HepG2 (cell line): ENCODE results near the gene CHPF. TPM values are rescaled to one million over a fixed set of nuclear protein-coding genes. Genes with fewer than 3 reads are reported as not detected.

ENCODE experiments used
- BORCS8-MEF2B ChIP-seq: sonication (generic); formaldehyde crosslinking; IDR thresholded peaks from 2 replicates; pipeline ENCODE4 v1.8.0; 2022; ENCODE audit warnings: mild to moderate bottlenecking, missing genetic modification reagents
- FOXM1 ChIP-seq: sonication (generic); formaldehyde crosslinking; IDR thresholded peaks from 2 replicates; pipeline ENCODE4 v1.5.0; 2020; ENCODE audit warnings: missing genetic modification reagents
- HDAC2 ChIP-seq: sonication (generic); formaldehyde crosslinking; IDR thresholded peaks from 2 replicates; pipeline ENCODE4 v1.4.0; 2020; ENCODE audit warnings: missing genetic modification reagents
- KDM2A ChIP-seq: sonication (generic); formaldehyde crosslinking; IDR thresholded peaks from 2 replicates; pipeline ENCODE4 v1.4.0; 2020; ENCODE audit warnings: low read depth, missing genetic modification reagents, borderline replicate concordance
- KMT2B ChIP-seq: IDR thresholded peaks from 2 replicates; pipeline ENCODE4 v1.6.1; 2016; ENCODE audit warnings: missing genetic modification reagents, missing compliant biosample characterization
- PRMT3 ChIP-seq: sonication (generic); formaldehyde crosslinking; IDR thresholded peaks from 2 replicates; pipeline ENCODE4 v1.8.1; 2022; ENCODE audit warnings: low read depth, mild to moderate bottlenecking, moderate library complexity, missing genetic modification reagents, borderline replicate concordance
- RFX3 ChIP-seq: IDR thresholded peaks from 2 replicates; pipeline ENCODE4 v1.6.1; 2016; ENCODE audit warnings: missing biosample characterization, missing genetic modification reagents
- SRF ChIP-seq: IDR thresholded peaks from 2 replicates; pipeline ENCODE4 v1.6.1; 2011; ENCODE audit warnings: mild to moderate bottlenecking, low read depth, low read length, moderate library complexity
- ZNF136 ChIP-seq: sonication (generic); formaldehyde crosslinking; IDR thresholded peaks from 2 replicates; pipeline ENCODE4 v1.8.1; 2022; ENCODE audit warnings: low read depth, mild to moderate bottlenecking, moderate library complexity, missing genetic modification reagents
- ZNF510 ChIP-seq: sonication (generic); formaldehyde crosslinking; IDR thresholded peaks from 2 replicates; pipeline ENCODE4 v1.4.0; 2020; ENCODE audit warnings: low read depth, mild to moderate bottlenecking, missing genetic modification reagents
- ZNF720 ChIP-seq: sonication (generic); formaldehyde crosslinking; IDR thresholded peaks from 2 replicates; pipeline ENCODE4 v1.4.0; 2020; ENCODE audit warnings: missing genetic modification reagents
- ZNF773 ChIP-seq: sonication (generic); formaldehyde crosslinking; IDR thresholded peaks from 2 replicates; pipeline ENCODE4 v1.4.0; 2020; ENCODE audit warnings: missing genetic modification reagents, borderline replicate concordance
- polyA plus RNA-seq, 8 experiments: library from polyadenylated mRNA; depleted of rRNA in 3 of 8; stranded (reverse) in 7 of 8; unstranded in 1 of 8; fragments of >200 nt; fragmentation: Illumina TruSeq in 4 of 8; extraction: Trizol in 4 of 8; gene quantifications; 2 replicates each; pipeline versions ENCODE4 v1.2.1 to v1.2.3, GENCODE V29; 2011 to 2016; ENCODE audit warnings: low read depth in 4 of 8, missing spikeins in 1 of 8, mixed read lengths in 1 of 8; ENCODE audit not compliant: insufficient read depth in 1 of 8
- total RNA-seq, 5 experiments: library from RNA; depleted of rRNA; stranded (reverse); fragments of >200 nt; fragmentation: Illumina TruSeq; extraction: Trizol; gene quantifications; 2 replicates each; pipeline ENCODE4 v1.2.3, GENCODE V29; 2016; ENCODE audit warnings: low read depth in 1 of 5
- TF ChIP-seq, protein P1 (sequence below): sonication (generic); formaldehyde crosslinking; IDR thresholded peaks from 2 replicates; pipeline ENCODE4 v1.8.1; 2023; ENCODE audit warnings: mild to moderate bottlenecking, moderate library complexity, missing genetic modification reagents
- TF ChIP-seq, protein P2 (sequence below): sonication (generic); IDR thresholded peaks from 2 replicates; pipeline ENCODE4 v1.6.1; 2016; ENCODE audit warnings: low read depth, borderline replicate concordance
- TF ChIP-seq, protein P3 (sequence below): sonication (generic); formaldehyde crosslinking; IDR thresholded peaks from 2 replicates; pipeline ENCODE4 v1.4.0; 2020; ENCODE audit warnings: mild to moderate bottlenecking, missing genetic modification reagents
- TF ChIP-seq, protein P4 (sequence below): sonication (generic); formaldehyde crosslinking; IDR thresholded peaks from 2 replicates; pipeline ENCODE4 v1.9.0; 2022; ENCODE audit warnings: low read depth, missing genetic modification reagents

CHPF gene
- total and polyA plus RNA-seq, 2 of the 13 experiments (the other 11 are each of a cell fraction or from before 2014, with no cell fraction given): 79.6 to 111 TPM

DNA sequence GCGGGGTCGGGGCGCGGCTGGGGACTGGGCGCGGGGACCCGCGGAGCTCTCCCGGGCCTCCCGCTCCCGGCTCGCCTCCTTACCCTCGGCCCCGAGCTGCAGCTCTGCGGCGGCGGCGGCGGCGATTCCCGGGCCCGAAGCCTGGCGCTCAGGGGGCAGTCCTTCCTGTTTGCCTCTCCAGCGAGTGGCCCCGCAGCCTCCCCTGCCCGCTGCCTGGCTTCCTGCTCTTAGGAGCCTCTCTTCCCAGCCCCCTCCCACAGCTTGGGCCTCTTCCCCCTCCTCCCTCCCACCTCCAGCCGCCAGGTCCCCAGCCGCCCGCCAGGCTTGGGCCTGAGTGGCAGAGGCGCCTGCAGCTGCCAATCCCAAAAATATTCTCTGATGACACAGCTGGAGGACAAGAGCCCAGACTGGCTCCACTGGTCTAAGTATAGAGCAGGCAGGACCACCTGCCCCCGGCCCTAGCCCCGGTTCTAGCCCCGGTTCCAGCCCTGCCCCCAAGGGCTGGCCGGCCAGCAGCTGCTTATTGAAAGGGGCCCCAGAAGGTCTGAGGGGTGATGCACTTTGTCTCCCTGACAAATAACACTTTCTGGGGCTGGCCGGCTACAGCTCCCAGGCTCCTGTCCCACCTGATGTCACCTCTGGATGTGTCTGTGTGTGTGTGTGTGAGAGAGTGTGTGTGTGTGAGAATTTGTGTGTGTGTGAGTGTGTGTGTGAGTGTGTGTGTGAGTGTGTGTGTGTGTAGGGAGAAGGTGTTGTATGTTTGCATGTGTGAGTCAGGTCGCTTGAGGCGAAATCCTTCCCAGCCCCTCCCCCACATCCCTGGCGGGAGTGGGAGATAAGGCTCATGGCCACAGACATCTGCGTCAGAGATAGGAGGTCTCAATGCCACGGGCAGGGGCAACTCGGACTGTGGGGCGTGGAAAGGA is 28.0 kb upstream of the CHPF start, which contains the start of gene OBSL1 (continued):
- TF ChIP-seq, protein P1, sequence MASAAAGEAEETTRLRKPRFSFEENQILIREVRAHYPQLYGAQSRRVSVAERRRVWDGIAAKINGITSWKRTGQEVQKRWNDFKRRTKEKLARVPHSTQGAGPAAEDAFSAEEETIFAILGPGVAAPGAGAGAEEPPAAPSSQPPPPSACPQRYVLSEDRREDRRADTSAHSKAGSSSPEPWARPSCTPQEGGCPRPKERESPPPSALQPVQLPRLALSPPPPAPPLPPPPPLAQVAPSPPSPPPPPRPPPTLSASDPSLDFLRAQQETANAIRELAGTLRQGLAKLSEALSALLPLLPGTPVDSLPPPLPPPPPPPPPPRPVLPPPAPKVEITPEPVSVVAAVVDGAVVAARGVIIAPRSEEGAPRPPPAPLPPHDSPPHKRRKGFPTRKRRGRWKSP (CRISPR knock-in tag): no peak
- TF ChIP-seq, protein P2, sequence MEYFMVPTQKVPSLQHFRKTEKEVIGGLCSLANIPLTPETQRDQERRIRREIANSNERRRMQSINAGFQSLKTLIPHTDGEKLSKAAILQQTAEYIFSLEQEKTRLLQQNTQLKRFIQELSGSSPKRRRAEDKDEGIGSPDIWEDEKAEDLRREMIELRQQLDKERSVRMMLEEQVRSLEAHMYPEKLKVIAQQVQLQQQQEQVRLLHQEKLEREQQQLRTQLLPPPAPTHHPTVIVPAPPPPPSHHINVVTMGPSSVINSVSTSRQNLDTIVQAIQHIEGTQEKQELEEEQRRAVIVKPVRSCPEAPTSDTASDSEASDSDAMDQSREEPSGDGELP: peak; percentile 78; the same call in 1 of the 2 replicates
- TF ChIP-seq RFX3 (no peak), BORCS8-MEF2B (CRISPR knock-in tag) (peak; percentile 69; the same call in 1 of the 2 replicates), ZNF720 (CRISPR knock-in tag) (no peak; the same call in 1 of the 2 replicates), SRF (no peak), PRMT3 (CRISPR knock-in tag) (peak; percentile 58; the same call in 1 of the 2 replicates), KDM2A (CRISPR knock-in tag) (peak; percentile 72), HDAC2 (CRISPR knock-in tag) (peak; percentile 77), FOXM1 (CRISPR knock-in tag) (no peak), ZNF510 (peak; percentile 87; the same call in 1 of the 2 replicates), ZNF136 (peak; percentile 96), KMT2B (CRISPR knock-in tag) (no peak; the same call in 1 of the 2 replicates), ZNF773 (CRISPR knock-in tag) (no peak)
- TF ChIP-seq, protein P3, sequence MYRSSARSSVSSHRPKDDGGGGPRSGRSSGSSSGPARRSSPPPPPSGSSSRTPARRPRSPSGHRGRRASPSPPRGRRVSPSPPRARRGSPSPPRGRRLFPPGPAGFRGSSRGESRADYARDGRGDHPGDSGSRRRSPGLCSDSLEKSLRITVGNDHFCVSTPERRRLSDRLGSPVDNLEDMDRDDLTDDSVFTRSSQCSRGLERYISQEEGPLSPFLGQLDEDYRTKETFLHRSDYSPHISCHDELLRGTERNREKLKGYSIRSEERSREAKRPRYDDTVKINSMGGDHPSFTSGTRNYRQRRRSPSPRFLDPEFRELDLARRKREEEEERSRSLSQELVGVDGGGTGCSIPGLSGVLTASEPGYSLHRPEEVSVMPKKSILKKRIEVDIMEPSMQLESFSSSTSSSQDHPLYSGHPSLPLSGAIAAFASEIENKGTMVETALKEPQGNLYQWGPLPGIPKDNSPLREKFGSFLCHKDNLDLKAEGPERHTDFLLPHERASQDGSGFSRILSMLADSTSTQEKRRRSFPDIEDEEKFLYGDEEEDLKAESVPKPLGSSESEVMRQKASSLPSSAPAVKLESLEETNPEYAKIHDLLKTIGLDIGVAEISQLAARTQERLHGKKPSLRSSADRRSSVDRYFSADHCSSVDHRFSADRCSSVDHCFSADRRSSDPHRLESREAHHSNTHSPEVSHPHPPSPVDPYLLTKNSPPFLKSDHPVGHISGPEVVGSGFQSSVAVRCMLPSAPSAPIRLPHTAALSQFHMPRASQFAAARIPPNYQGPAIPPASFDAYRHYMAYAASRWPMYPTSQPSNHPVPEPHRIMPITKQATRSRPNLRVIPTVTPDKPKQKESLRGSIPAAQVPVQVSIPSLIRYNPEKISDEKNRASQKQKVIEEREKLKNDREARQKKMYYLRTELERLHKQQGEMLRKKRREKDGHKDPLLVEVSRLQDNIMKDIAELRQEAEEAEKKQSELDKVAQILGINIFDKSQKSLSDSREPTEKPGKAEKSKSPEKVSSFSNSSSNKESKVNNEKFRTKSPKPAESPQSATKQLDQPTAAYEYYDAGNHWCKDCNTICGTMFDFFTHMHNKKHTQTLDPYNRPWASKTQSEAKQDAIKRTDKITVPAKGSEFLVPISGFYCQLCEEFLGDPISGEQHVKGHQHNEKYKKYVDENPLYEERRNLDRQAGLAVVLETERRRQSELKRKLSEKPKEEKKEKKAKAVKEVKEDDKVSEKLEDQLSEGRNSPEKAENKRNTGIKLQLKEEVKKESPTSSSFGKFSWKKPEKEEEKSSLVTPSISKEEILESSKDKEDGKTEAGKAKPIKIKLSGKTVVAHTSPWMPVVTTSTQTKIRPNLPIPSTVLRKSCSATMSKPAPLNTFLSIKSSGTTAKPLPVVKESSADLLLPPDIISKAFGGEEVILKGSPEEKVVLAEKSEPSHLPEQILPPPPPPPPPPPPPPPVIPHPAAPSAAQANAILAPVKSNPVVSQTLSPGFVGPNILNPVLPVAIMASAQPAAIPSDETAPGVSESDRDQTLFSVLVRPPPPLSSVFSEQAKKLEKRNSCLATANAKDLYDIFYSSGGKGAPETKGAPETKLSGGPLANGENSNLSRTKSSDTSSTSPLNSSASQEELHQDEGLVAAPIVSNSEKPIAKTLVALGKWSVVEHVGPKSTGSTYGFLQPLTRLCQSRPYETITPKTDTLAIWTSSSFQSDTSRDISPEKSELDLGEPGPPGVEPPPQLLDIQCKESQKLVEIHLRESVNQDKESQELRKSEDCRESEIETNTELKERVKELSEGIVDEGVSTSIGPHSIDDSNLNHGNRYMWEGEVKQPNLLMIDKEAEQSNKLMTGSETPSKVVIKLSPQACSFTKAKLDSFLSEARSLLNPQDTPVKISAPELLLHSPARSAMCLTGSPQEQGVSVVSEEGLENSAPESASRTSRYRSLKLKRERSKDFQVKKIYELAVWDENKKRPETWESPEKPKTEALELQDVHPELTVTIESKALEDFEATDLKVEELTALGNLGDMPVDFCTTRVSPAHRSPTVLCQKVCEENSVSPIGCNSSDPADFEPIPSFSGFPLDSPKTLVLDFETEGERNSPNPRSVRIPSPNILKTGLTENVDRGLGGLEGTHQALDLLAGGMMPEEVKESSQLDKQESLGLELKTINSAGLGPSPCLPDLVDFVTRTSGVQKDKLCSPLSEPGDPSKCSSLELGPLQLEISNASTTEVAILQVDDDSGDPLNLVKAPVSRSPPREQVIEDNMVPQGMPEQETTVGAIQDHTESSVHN (CRISPR knock-in tag): peak; percentile 33; the same call in 1 of the 2 replicates
- TF ChIP-seq, protein P4, sequence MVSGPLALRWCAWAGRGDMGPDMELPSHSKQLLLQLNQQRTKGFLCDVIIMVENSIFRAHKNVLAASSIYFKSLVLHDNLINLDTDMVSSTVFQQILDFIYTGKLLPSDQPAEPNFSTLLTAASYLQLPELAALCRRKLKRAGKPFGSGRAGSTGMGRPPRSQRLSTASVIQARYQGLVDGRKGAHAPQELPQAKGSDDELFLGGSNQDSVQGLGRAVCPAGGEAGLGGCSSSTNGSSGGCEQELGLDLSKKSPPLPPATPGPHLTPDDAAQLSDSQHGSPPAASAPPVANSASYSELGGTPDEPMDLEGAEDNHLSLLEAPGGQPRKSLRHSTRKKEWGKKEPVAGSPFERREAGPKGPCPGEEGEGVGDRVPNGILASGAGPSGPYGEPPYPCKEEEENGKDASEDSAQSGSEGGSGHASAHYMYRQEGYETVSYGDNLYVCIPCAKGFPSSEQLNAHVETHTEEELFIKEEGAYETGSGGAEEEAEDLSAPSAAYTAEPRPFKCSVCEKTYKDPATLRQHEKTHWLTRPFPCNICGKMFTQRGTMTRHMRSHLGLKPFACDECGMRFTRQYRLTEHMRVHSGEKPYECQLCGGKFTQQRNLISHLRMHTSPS (CRISPR knock-in tag): peak; percentile 69
